Measurements from ENCODE around the gene MAGEA4.

Gene MAGEA4

DNA sequence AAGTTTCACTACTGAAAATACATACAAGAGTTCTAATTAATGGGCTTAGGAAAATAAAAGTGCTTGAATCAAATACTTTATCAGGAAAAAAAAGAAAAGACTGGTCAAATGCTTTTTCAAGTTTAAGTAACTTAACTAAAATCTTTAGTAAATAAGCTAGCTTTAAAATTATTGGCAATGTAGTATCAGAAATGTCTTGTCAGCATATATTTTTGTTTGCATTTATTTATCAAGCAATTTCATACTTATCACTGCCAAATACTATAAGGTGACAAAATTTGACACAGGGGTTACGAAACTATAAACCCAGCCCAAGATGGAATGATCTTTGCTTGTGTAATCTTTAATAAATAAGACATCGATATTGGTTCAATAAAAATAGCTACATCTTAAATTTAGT lies 31.8 kb upstream of the MAGEA4 start:
- Histone ChIP-seq H3K27me3 (ENCODE audit: control insufficient read depth, low read length) (no peaks in the 10 kb centered on the region), H4K20me1 (ENCODE audit: control insufficient read depth, insufficient read depth, low read depth, low read length) (no peaks in the 10 kb centered on the region), H3K4me1 (ENCODE audit: control insufficient read depth, low read length) (no peaks in the 10 kb centered on the region), H3K27ac (ENCODE audit: low read depth, low read length) (no peak overlapping the region), H3K79me2 (ENCODE audit: control insufficient read depth, low read length) (no peaks in the 10 kb centered on the region), H3K9me3 (ENCODE audit: control insufficient read depth, insufficient read depth, low read length) (no peaks in the 10 kb centered on the region), H3K4me2 (ENCODE audit: low read length) (no peak overlapping the region), H3K9me2 (replicated peaks; ENCODE audit: control insufficient read depth, low read length) (no peaks in the 10 kb centered on the region), H3F3A (ENCODE audit: control insufficient read depth, insufficient read depth) (no peaks in the 10 kb centered on the region), H3K4me3 (ENCODE audit: low read length) (no peak overlapping the region), H3K36me3 (ENCODE audit: control insufficient read depth, low read length) (no peaks in the 10 kb centered on the region)
- TF ChIP-seq, protein P1, sequence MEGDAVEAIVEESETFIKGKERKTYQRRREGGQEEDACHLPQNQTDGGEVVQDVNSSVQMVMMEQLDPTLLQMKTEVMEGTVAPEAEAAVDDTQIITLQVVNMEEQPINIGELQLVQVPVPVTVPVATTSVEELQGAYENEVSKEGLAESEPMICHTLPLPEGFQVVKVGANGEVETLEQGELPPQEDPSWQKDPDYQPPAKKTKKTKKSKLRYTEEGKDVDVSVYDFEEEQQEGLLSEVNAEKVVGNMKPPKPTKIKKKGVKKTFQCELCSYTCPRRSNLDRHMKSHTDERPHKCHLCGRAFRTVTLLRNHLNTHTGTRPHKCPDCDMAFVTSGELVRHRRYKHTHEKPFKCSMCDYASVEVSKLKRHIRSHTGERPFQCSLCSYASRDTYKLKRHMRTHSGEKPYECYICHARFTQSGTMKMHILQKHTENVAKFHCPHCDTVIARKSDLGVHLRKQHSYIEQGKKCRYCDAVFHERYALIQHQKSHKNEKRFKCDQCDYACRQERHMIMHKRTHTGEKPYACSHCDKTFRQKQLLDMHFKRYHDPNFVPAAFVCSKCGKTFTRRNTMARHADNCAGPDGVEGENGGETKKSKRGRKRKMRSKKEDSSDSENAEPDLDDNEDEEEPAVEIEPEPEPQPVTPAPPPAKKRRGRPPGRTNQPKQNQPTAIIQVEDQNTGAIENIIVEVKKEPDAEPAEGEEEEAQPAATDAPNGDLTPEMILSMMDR (IDR thresholded peaks at IDR 0.05; ENCODE audit: low read depth, low read length, poor library complexity, severe bottlenecking): no peak
- TF ChIP-seq EZH2phosphoT487 (IDR thresholded peaks at IDR 0.05; ENCODE audit: borderline replicate concordance, low read length): no peak

DNA sequence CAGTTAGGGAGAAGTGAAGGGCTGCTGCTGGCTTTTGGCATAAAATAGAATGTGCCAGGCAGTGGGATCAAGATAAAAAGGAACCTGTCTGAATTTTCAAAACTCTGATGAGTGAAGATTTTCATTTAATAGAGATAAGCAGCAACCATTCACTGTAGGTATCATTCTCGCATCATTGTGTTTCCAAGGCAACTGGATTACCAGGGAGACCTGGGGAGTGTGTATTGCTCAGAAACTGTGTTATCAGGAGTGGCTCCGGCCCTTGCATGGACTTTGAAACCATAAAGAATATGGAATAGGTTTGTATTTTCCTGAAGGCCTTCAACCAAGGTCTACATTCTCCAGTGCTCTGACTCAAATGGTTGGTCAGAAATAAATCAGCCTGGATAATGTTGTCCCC lies 23.3 kb upstream of the MAGEA4 start:
- H3K9me2 ChIP-seq (replicated peaks; ENCODE audit: control insufficient read depth, low read length): no peaks in the 10 kb centered on the region
- H3K27me3 ChIP-seq (ENCODE audit: control insufficient read depth, low read length): no peaks in the 10 kb centered on the region
- H3K27ac ChIP-seq (ENCODE audit: low read depth, low read length): no peak overlapping the region
- H3K4me2 ChIP-seq (ENCODE audit: low read length): no peak overlapping the region
- H3K4me1 ChIP-seq (ENCODE audit: control insufficient read depth, low read length): no peaks in the 10 kb centered on the region
- TF ChIP-seq, protein P1 (IDR thresholded peaks at IDR 0.05; ENCODE audit: low read depth, low read length, poor library complexity, severe bottlenecking): no peak
- TF ChIP-seq EZH2phosphoT487 (IDR thresholded peaks at IDR 0.05; ENCODE audit: borderline replicate concordance, low read length): no peak
- no peaks in the 10 kb centered on the region for H3K79me2 ChIP-seq (ENCODE audit: control insufficient read depth, low read length)
- no peaks in the 10 kb centered on the region for H3F3A ChIP-seq (ENCODE audit: control insufficient read depth, insufficient read depth)
- no peaks in the 10 kb centered on the region for H3K9me3 ChIP-seq (ENCODE audit: control insufficient read depth, insufficient read depth, low read length)
- H3K4me3 ChIP-seq (ENCODE audit: low read length): no peak overlapping the region
- no peaks in the 10 kb centered on the region for H4K20me1 ChIP-seq (ENCODE audit: control insufficient read depth, insufficient read depth, low read depth, low read length)
- H3K36me3 ChIP-seq (ENCODE audit: control insufficient read depth, low read length): no peaks in the 10 kb centered on the region

DNA sequence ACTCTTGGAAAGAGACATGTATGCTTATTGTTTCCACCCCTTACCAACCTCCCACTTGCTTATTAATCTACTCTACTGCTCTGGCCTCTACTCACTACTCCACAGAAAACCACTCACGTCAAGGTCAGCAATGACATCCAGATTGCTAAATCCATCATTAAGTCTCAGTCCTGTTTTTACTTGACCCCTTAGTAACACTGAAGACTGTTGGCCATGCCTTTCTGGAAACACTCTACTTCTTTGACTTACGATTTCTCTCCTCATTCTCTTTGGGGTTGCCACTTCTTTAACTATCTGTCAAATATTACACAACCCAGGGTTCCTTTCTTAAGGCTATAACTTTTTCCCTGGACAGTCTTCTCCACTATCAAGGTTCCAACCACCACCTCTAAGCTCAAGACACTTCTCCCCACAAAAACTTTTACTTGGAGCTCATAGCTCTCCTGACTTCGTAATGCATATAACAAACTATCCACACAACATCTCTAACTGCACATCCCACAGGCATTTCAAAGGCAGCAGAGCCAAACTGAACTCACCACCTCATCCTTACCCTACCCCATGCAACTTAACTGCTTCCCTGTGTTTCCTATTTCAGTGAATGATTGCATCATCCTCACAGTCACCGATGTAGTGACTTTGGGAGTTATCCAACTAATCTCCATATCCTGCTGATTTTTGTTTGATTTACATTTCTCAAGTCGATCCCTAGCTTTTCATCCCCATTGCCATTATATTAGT lies 15.8 kb upstream of the MAGEA4 start:
- H3K4me3 ChIP-seq (ENCODE audit: low read length): no peak overlapping the region
- no peaks in the 10 kb centered on the region for H3K27me3 ChIP-seq (ENCODE audit: control insufficient read depth, low read length)
- H3K4me2 ChIP-seq (ENCODE audit: low read length): no peak overlapping the region
- H3K79me2 ChIP-seq (ENCODE audit: control insufficient read depth, low read length): no peaks in the 10 kb centered on the region
- no peaks in the 10 kb centered on the region for H3K9me2 ChIP-seq (replicated peaks; ENCODE audit: control insufficient read depth, low read length)
- no peak overlapping the region for H3K27ac ChIP-seq (ENCODE audit: low read depth, low read length)
- TF ChIP-seq EZH2phosphoT487 (IDR thresholded peaks at IDR 0.05; ENCODE audit: borderline replicate concordance, low read length): no peak
- TF ChIP-seq, protein P1 (IDR thresholded peaks at IDR 0.05; ENCODE audit: low read depth, low read length, poor library complexity, severe bottlenecking): no peak
- H3K36me3 ChIP-seq (ENCODE audit: control insufficient read depth, low read length): no peaks in the 10 kb centered on the region
- H3F3A ChIP-seq (ENCODE audit: control insufficient read depth, insufficient read depth): no peaks in the 10 kb centered on the region
- H3K9me3 ChIP-seq (ENCODE audit: control insufficient read depth, insufficient read depth, low read length): no peaks in the 10 kb centered on the region
- H4K20me1 ChIP-seq (ENCODE audit: control insufficient read depth, insufficient read depth, low read depth, low read length): no peaks in the 10 kb centered on the region
- H3K4me1 ChIP-seq (ENCODE audit: control insufficient read depth, low read length): no peaks in the 10 kb centered on the region
